ENCODE results near the gene SMARCAL1.

Gene SMARCAL1

GRCh38 chr2:216412022-216412999 lies at the start of gene SMARCAL1:
Gene SMARCAL1, plus strand, starts transcription at chr2:216412484. Its CDS starts 2,221 bp downstream, at chr2:216414705.
- Histone ChIP-seq H3K27me3 (replicated peaks) (no peaks in the 10 kb centered on the region), H3K36me3 (replicated peaks) (peaks cover 13% of the 10 kb centered on the region), H3K4me3 (ENCODE audit: low read depth, low read length) (peak within 1 kb of the TSS; percentile 97), H3K27ac (peak within 1 kb of the TSS; percentile 77)
- in situ Hi-C loops (cut with HindIII; ENCODE audit: low pct_ligation_motif_present, low sequenced_read_pairs) = no loop called here
- no peak for TF ChIP-seq CTCF (IDR thresholded peaks at IDR 0.05; ENCODE audit: low read depth, low read length, missing control alignments)
- DNase-seq = peak; percentile 99

GRCh38 chr2:216362730-216363129 lies 49.6 kb upstream of the SMARCAL1 start:
- H3K36me3 ChIP-seq (replicated peaks) = no peaks in the 10 kb centered on the region
- no peak for TF ChIP-seq CTCF (IDR thresholded peaks at IDR 0.05; ENCODE audit: low read depth, low read length, missing control alignments)
- H3K27me3 ChIP-seq (replicated peaks) = no peaks in the 10 kb centered on the region
- DNase-seq = peak; percentile 65
- no peak overlapping the region for H3K27ac ChIP-seq
- H3K4me3 ChIP-seq (ENCODE audit: low read depth, low read length) = no peak overlapping the region
- in situ Hi-C loops (cut with HindIII; ENCODE audit: low pct_ligation_motif_present, low sequenced_read_pairs) = no loop called here

- no peak for DNase-seq
- Histone ChIP-seq H3K4me3 (ENCODE audit: low read depth, low read length) (no peak overlapping the region), H3K27me3 (replicated peaks) (no peaks in the 10 kb centered on the region), H3K27ac (no peak overlapping the region), H3K36me3 (replicated peaks) (no peaks in the 10 kb centered on the region)
- no peak for TF ChIP-seq CTCF (IDR thresholded peaks at IDR 0.05; ENCODE audit: low read depth, low read length, missing control alignments)
- in situ Hi-C loops (cut with HindIII; ENCODE audit: low pct_ligation_motif_present, low sequenced_read_pairs) = no loop called here
Measured at GRCh38 chr2:216363221-216363620, 49.1 kb upstream of the SMARCAL1 start.

- Histone ChIP-seq H3K27ac (no peak overlapping the region), H3K36me3 (replicated peaks) (no peaks in the 10 kb centered on the region), H3K27me3 (replicated peaks) (no peaks in the 10 kb centered on the region), H3K4me3 (ENCODE audit: low read depth, low read length) (no peak overlapping the region)
- in situ Hi-C loops (cut with HindIII; ENCODE audit: low pct_ligation_motif_present, low sequenced_read_pairs) = no loop called here
- no peak for TF ChIP-seq CTCF (IDR thresholded peaks at IDR 0.05; ENCODE audit: low read depth, low read length, missing control alignments)
- DNase-seq = no peak
Measured at GRCh38 chr2:216365518-216365917, 46.8 kb upstream of the SMARCAL1 start.

GRCh38 chr2:216366777-216367471 lies 45.4 kb upstream of the SMARCAL1 start:
- no peak for DNase-seq
- H3K27me3 ChIP-seq (replicated peaks) = no peaks in the 10 kb centered on the region
- in situ Hi-C loops (cut with HindIII; ENCODE audit: low pct_ligation_motif_present, low sequenced_read_pairs) = no loop called here

More at GRCh38 chr2:216366777-216367471, 45.4 kb upstream of the SMARCAL1 start:
- Histone ChIP-seq H3K36me3 (replicated peaks) (no peaks in the 10 kb centered on the region), H3K4me3 (ENCODE audit: low read depth, low read length) (no peak overlapping the region), H3K27ac (no peak overlapping the region)
- no peak for TF ChIP-seq CTCF (IDR thresholded peaks at IDR 0.05; ENCODE audit: low read depth, low read length, missing control alignments)

Data from brain microvascular endothelial cell (primary cell).